Smooth muscle cell (in vitro differentiated cells): Measurements from ENCODE around the gene INHA. TPM values are rescaled to one million over a fixed set of nuclear protein-coding genes. Genes with fewer than 3 reads are reported as not detected.
A peak's percentile ranks its signal among the peaks of the same experiment; 100 is the strongest.

ENCODE experiments used
- DNase-seq: peaks from one replicate; lab custom pipeline; 2025; ENCODE audit not compliant: unreplicated experiment; lab: John Stamatoyannopoulos, UW
- H2AFZ ChIP-seq: fragments of 200-600 bp; sonication (generic); 2 replicates; pipeline ENCODE4 v1.6.0; 2016; ENCODE audit warnings: antibody characterized with exemption, low read depth, mild to moderate bottlenecking
- H3F3A ChIP-seq: fragments of 200-600 bp; sonication (generic); 2 replicates; pipeline ENCODE4 v1.6.0; 2017; ENCODE audit warnings: antibody characterized with exemption, low read depth
- H3K27ac ChIP-seq: fragments of 200-600 bp; sonication (generic); 2 replicates; pipeline ENCODE4 v1.5.1; 2016; ENCODE audit warnings: low read depth, mild to moderate bottlenecking
- H3K27me3 ChIP-seq: fragments of 200-600 bp; sonication (generic); 2 replicates; pipeline ENCODE4 v1.6.1; 2016; ENCODE audit warnings: low read depth, mild to moderate bottlenecking
- H3K36me3 ChIP-seq: fragments of 200-600 bp; sonication (generic); 2 replicates; pipeline ENCODE4 v1.5.1; 2016; ENCODE audit warnings: low read depth
- H3K4me1 ChIP-seq: fragments of 200-600 bp; sonication (generic); 2 replicates; pipeline ENCODE4 v1.5.1; 2016; ENCODE audit warnings: low read depth
- H3K4me2 ChIP-seq: fragments of 200-600 bp; sonication (generic); 2 replicates; pipeline ENCODE4 v1.6.0; 2016; ENCODE audit warnings: mild to moderate bottlenecking
- H3K4me3 ChIP-seq: fragments of 200-600 bp; sonication (generic); 2 replicates; pipeline ENCODE4 v1.5.1; 2016; ENCODE audit warnings: mild to moderate bottlenecking
- H3K79me2 ChIP-seq: fragments of 200-600 bp; sonication (generic); 2 replicates; pipeline ENCODE4 v1.6.0; 2016; ENCODE audit warnings: low read depth, mild to moderate bottlenecking
- H3K9ac ChIP-seq: fragments of 200-600 bp; sonication (generic); 2 replicates; pipeline ENCODE4 v1.6.0; 2016; ENCODE audit warnings: low read depth
- H3K9me3 ChIP-seq: fragments of 200-600 bp; sonication (generic); replicated peaks from 2 replicates; pipeline ENCODE4 v1.5.1; 2016; ENCODE audit warnings: low read depth
- H4K20me1 ChIP-seq: fragments of 200-600 bp; sonication (generic); 2 replicates; pipeline ENCODE4 v1.6.0; 2016; ENCODE audit warnings: low read depth
- WGBS: methylation state at CpG from one replicate; pipeline ENCODE4 v1.1.7; 2016; ENCODE audit warnings: low lambda C conversion rate; 5-methylcytosine and 5-hydroxymethylcytosine counted together
- polyA plus RNA-seq: library from polyadenylated mRNA; unstranded; fragments of >200 nt; fragmentation: Nextera tagmentation; extraction: Ambion mirVana; gene quantifications from 2 replicates; pipeline ENCODE4 v1.2.1, GENCODE V29; 2016
- total RNA-seq: library from RNA; depleted of rRNA; stranded (reverse); fragments of >200 nt; gene quantifications from 2 replicates; pipeline ENCODE4 v1.2.3, GENCODE V29; 2014
- TF ChIP-seq, protein P1 (sequence below): fragments of 200-600 bp; sonication (generic); IDR thresholded peaks from 2 replicates; pipeline ENCODE4 v1.5.1; 2017; ENCODE audit warnings: borderline replicate concordance, mild to moderate bottlenecking, antibody characterized with exemption; ENCODE audit not compliant: insufficient read depth, poor library complexity, severe bottlenecking

Gene INHA
- total and polyA plus RNA-seq, 2 experiments from 2014 or later = 4.0 to 4.3 TPM

DNA sequence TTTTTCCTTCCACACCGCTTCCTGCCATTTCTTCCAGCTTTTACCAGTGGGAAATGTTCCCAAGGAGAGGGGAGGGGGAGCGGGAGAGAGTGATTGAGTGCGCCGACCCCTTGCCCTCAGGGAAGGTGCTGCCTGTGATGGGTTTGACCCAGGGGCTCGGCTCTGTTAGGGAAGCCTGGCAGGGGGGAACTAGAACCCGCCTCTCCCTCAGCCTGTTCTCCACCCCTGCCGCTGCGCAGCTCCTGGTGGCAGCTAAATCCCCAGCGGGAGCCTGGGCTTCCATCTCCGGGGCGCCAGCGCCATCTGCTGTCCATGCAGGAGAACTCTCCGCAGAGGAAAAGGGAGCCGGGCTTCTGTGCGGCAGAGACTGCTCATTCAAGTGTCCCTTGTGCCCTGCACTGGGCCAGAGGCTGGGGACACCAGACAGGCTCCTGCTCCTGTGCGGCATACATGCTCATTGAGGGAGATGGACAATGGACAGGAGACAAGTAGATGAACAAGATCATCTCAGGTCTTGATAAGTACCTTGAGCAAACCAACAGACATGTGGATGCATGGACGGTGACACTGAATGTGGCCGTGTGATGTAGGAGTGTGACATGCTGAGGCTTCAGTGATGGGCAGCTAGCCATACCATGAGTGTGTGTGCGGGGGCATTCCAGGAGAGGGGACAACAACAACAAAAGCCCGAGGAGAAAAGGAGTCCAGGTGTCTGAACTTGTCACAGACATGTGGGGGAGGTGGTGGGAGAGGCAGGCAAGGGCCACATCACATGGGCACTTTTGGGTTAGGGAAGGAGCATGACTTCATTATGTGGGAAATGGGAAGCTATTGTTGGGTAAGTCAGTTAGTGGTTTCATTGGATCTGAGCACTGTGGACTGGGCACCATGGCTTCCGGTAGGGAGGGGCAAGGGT lies 41.8 kb upstream of the INHA start:
- 20% methylated on average over 20 of the region's 21 CpGs for WGBS
- Histone ChIP-seq H3K4me1 (peaks cover 22% of the 10 kb centered on the region), H3K79me2 (no peaks in the 10 kb centered on the region), H3K36me3 (no peaks in the 10 kb centered on the region), H4K20me1 (no peaks in the 10 kb centered on the region), H3K27ac (no peak overlapping the region), H3F3A (no peaks in the 10 kb centered on the region), H3K9ac (no peak overlapping the region), H3K4me3 (peak overlapping the region; percentile 41), H3K9me3 (no peaks in the 10 kb centered on the region), H2AFZ (no peak overlapping the region), H3K27me3 (no peaks in the 10 kb centered on the region), H3K4me2 (peak overlapping the region; percentile 81)
- peak; percentile 64 for DNase-seq
- TF ChIP-seq, protein P1, sequence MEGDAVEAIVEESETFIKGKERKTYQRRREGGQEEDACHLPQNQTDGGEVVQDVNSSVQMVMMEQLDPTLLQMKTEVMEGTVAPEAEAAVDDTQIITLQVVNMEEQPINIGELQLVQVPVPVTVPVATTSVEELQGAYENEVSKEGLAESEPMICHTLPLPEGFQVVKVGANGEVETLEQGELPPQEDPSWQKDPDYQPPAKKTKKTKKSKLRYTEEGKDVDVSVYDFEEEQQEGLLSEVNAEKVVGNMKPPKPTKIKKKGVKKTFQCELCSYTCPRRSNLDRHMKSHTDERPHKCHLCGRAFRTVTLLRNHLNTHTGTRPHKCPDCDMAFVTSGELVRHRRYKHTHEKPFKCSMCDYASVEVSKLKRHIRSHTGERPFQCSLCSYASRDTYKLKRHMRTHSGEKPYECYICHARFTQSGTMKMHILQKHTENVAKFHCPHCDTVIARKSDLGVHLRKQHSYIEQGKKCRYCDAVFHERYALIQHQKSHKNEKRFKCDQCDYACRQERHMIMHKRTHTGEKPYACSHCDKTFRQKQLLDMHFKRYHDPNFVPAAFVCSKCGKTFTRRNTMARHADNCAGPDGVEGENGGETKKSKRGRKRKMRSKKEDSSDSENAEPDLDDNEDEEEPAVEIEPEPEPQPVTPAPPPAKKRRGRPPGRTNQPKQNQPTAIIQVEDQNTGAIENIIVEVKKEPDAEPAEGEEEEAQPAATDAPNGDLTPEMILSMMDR = peak; percentile 97

DNA sequence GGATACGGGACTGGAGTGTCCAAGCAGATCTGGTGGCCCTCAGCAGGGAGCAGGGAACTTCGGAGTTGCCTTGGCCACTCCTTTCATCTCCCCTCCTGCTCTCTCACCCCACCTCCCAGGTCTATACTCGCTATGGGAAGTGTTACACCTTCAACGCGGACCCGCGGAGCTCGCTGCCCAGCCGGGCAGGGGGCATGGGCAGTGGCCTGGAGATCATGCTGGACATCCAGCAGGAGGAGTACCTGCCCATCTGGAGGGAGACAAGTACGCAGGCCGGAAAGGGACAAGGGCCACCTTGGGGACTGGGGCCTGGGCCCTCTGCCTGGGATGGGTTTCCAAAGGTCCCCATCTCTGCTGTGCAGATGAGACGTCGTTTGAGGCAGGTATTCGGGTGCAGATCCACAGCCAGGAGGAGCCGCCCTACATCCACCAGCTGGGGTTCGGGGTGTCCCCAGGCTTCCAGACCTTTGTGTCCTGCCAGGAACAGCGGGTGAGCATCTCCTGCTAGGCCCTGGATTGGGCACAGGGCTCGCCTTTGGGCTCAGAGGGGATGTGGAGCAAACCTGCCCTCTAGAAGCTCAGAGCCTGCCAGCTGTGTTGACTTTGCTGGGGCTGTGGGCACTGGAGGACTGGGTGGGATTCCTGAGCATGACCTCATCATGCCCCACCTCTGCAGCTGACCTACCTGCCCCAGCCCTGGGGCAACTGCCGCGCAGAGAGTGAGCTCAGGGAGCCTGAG lies 40.3 kb upstream of the INHA start:
- Histone ChIP-seq H3K79me2 (no peaks in the 10 kb centered on the region), H3K27ac (no peak overlapping the region), H3K9me3 (no peaks in the 10 kb centered on the region), H3K27me3 (no peaks in the 10 kb centered on the region), H3K4me2 (no peak overlapping the region), H3K4me3 (no peak overlapping the region), H3K9ac (no peak overlapping the region), H3F3A (no peaks in the 10 kb centered on the region), H3K36me3 (no peaks in the 10 kb centered on the region), H2AFZ (no peak overlapping the region), H4K20me1 (no peaks in the 10 kb centered on the region), H3K4me1 (peaks cover 7% of the 10 kb centered on the region)
- no peak for DNase-seq
- WGBS = 89% methylated on average over 20 of the region's 20 CpGs
- TF ChIP-seq, protein P1 = no peak

- H2AFZ ChIP-seq = no peak overlapping the region
- no peak overlapping the region for H3K27ac ChIP-seq
- 85% methylated on average over 8 of the region's 8 CpGs for WGBS
- no peaks in the 10 kb centered on the region for H3K36me3 ChIP-seq
- H3K4me2 ChIP-seq = no peak overlapping the region
- H3K9me3 ChIP-seq = no peaks in the 10 kb centered on the region
- no peak overlapping the region for H3K9ac ChIP-seq
- no peaks in the 10 kb centered on the region for H3F3A ChIP-seq
- no peaks in the 10 kb centered on the region for H3K79me2 ChIP-seq
- H4K20me1 ChIP-seq = no peaks in the 10 kb centered on the region
- no peaks in the 10 kb centered on the region for H3K27me3 ChIP-seq
- DNase-seq = no peak
- H3K4me3 ChIP-seq = no peak overlapping the region
- TF ChIP-seq, protein P1 = no peak
- H3K4me1 ChIP-seq = peaks cover 2% of the 10 kb centered on the region
Observed at GRCh38 chr2:219532378-219532649, 39.8 kb upstream of the INHA start.
